Endothelial cell (in vitro differentiated cells): ENCODE data around the gene SLC12A6. TPM values are rescaled to one million over a fixed set of nuclear protein-coding genes. Genes with fewer than 3 reads are reported as not detected.

Source experiments
- DNase-seq: peaks from one replicate; pipeline ENCODE4 v3.0.0; 2021; ENCODE audit warnings: low spot score
- H3K27ac Mint-ChIP-seq: one replicate; pipeline ENCODE4 v1.8.0; 2021; ENCODE audit warnings: mixed read lengths, inconsistent platforms; ENCODE audit not compliant: unreplicated experiment
- H3K27me3 Mint-ChIP-seq: one replicate; pipeline ENCODE4 v1.8.0; 2021; ENCODE audit warnings: mild to moderate bottlenecking, moderate library complexity, mixed read lengths, inconsistent platforms; ENCODE audit not compliant: unreplicated experiment
- H3K36me3 Mint-ChIP-seq: one replicate; pipeline ENCODE4 v1.8.0; 2021; ENCODE audit warnings: mild to moderate bottlenecking, low read depth, mixed read lengths, inconsistent platforms; ENCODE audit not compliant: unreplicated experiment
- H3K4me1 Mint-ChIP-seq: one replicate; pipeline ENCODE4 v1.8.0; 2021; ENCODE audit warnings: mild to moderate bottlenecking, mixed read lengths, inconsistent platforms; ENCODE audit not compliant: unreplicated experiment
- H3K4me3 Mint-ChIP-seq: one replicate; pipeline ENCODE4 v1.8.0; 2021; ENCODE audit warnings: mild to moderate bottlenecking, mixed read lengths, inconsistent platforms; ENCODE audit not compliant: unreplicated experiment
- H3K9me3 Mint-ChIP-seq: one replicate; pipeline ENCODE4 v1.8.0; 2021; ENCODE audit warnings: mixed read lengths, inconsistent platforms; ENCODE audit not compliant: unreplicated experiment
- total RNA-seq: library from RNA; stranded (reverse); fragmentation: NEBNext Ultra II Directional; extraction: Animal tissue kit (Norgen Biotek cat#: 25700); gene quantifications from one replicate; pipeline ENCODE4 v1.2.1, GENCODE V29; 2021; ENCODE audit not compliant: unreplicated experiment
- TF ChIP-seq, protein P1 (sequence below): fragments of 200-600 bp; sonication (generic); IDR thresholded peaks from one replicate; pipeline ENCODE4 v1.5.0; 2021; ENCODE audit warnings: antibody characterized with exemption; ENCODE audit not compliant: unreplicated experiment

Gene SLC12A6
- total RNA-seq, 1 donor from 2014 or later, result 22.4 TPM

DNA sequence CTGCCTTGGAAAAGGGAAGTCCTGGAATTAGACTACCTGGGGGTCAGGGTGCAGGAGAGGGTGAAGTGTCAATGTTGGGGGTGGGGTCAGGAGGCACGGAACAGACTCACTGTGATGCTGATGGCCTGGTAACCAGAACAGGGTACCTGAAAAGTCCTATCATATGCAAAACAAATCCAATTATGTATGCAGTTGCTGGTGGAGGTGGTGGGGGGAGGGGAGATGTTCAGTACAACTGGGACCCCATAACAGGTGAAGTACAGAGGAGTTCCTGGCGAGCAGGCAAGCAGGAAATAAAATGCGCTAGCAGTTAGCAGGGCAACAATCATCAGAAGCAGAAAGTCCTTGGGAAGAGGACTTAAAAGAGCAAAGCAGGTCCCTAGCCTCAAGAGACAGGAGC lies 123.4 kb downstream of the SLC12A6 start:
- H3K27me3 Mint-ChIP-seq, result peaks cover 2% of the 10 kb centered on the region
- TF ChIP-seq, protein P1, sequence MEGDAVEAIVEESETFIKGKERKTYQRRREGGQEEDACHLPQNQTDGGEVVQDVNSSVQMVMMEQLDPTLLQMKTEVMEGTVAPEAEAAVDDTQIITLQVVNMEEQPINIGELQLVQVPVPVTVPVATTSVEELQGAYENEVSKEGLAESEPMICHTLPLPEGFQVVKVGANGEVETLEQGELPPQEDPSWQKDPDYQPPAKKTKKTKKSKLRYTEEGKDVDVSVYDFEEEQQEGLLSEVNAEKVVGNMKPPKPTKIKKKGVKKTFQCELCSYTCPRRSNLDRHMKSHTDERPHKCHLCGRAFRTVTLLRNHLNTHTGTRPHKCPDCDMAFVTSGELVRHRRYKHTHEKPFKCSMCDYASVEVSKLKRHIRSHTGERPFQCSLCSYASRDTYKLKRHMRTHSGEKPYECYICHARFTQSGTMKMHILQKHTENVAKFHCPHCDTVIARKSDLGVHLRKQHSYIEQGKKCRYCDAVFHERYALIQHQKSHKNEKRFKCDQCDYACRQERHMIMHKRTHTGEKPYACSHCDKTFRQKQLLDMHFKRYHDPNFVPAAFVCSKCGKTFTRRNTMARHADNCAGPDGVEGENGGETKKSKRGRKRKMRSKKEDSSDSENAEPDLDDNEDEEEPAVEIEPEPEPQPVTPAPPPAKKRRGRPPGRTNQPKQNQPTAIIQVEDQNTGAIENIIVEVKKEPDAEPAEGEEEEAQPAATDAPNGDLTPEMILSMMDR, result no peak
- no peaks in the 10 kb centered on the region for H3K9me3 Mint-ChIP-seq
- peaks cover 10% of the 10 kb centered on the region for H3K4me1 Mint-ChIP-seq
- no peak for DNase-seq
- no peak overlapping the region for H3K4me3 Mint-ChIP-seq
- no peaks in the 10 kb centered on the region for H3K36me3 Mint-ChIP-seq
- H3K27ac Mint-ChIP-seq, result peak overlapping the region; percentile 28

DNA sequence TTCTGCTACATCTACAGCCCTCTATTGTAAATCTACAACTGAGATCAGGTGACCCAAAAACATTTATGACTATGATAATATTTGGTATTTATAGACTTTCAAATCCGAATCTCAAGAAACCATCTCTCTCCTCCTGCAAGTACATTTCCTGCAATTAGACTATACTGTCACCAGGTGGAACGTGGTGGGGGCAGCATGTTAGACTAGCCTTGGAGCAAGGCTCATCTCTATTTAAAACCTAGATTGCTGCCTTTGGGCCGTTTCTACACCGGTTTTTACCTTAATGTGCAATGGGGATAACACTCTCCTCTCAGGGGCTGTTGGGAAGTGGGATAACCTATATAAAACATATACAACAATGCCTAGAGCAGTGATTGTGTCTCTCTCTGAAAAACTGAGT lies 123.9 kb downstream of the SLC12A6 start:
- Mint-ChIP-seq H3K4me1 (peaks cover 10% of the 10 kb centered on the region), H3K27ac (no peak overlapping the region), H3K9me3 (no peaks in the 10 kb centered on the region), H3K27me3 (peaks cover 2% of the 10 kb centered on the region), H3K4me3 (no peak overlapping the region), H3K36me3 (no peaks in the 10 kb centered on the region)
- TF ChIP-seq, protein P1, result no peak
- DNase-seq, result no peak

DNA sequence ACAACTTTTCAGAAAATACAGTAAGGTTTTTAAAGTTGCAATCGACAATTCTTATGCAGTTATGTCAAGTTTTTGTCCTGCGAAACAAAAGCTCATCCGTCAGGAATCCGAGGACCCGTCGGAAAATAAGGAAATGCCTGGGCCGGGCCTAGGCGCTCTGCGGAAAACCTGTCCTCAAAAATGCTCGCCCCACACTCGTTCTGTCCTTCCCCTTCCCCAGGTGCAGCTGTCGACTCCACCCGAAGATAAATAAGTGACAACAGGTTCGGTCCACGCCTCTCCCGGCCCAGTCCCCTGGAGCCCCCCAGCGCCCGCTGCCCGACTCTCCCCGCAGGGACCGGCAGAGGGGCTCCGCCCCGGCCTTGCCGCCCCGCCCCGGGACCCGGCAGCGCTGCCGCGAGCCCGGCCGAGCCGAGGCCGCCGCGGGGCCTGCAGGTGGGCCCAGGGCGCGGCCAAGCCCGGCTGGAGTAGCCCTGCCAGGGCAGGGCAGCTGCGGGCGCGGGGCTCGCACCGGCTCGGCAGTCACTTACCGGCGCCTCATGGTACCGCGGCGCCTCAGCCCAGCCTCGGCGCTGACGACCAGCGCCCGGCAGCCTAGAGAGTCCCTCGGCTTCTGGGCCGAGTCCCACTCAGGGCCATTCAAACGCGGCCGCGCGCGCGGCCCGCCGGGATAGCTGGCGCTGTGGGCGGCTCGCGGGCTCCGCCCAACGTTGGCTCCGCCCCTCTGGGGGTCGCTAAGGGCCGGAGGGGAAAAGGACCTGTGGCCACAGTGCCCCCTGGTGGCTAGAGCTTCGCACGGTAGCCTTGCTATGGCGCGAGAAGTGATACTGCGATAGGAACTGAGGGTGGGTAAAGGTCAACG lies 127.9 kb downstream of the SLC12A6 start, which contains the start of gene KATNBL1:
Gene KATNBL1, minus strand, starts transcription at position 676 of the 862 bp plus-strand sequence. CDS start 46,420 bp downstream, outside the sequence.
- H3K9me3 Mint-ChIP-seq, result no peaks in the 10 kb centered on the region
- peak within 1 kb of the TSS; percentile 97 for H3K27ac Mint-ChIP-seq
- peaks cover 14% of the 10 kb centered on the region for H3K4me1 Mint-ChIP-seq
- DNase-seq, result peak; percentile 99
- no peaks in the 10 kb centered on the region for H3K36me3 Mint-ChIP-seq
- TF ChIP-seq, protein P1, result peak; percentile 96
- peak within 1 kb of the TSS; percentile 94 for H3K4me3 Mint-ChIP-seq
- peaks cover 2% of the 10 kb centered on the region for H3K27me3 Mint-ChIP-seq

DNA sequence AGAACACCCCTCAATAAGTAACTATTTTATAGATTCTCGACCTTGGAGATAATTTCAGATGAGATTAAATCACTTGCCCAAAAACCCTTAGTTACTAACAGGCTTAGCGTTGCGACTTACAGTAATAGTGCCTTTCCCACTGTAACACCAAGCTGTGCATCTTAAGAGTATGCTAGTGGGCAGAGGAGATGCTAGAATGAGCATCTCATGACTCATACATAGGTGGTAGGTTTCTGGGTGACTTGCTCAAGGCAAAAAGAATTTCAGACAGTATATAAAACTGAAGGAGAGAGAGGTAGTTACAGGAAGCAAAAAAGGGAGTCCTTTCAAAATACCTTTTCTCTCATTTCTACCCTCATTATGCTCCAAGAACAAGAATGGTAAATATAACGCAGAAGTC lies 131.6 kb downstream of the SLC12A6 start:
- Mint-ChIP-seq H3K4me3 (no peak overlapping the region), H3K4me1 (peaks cover 4% of the 10 kb centered on the region), H3K27me3 (peaks cover 2% of the 10 kb centered on the region), H3K36me3 (no peaks in the 10 kb centered on the region), H3K9me3 (no peaks in the 10 kb centered on the region), H3K27ac (no peak overlapping the region)
- TF ChIP-seq, protein P1, result no peak
- DNase-seq, result no peak

DNA sequence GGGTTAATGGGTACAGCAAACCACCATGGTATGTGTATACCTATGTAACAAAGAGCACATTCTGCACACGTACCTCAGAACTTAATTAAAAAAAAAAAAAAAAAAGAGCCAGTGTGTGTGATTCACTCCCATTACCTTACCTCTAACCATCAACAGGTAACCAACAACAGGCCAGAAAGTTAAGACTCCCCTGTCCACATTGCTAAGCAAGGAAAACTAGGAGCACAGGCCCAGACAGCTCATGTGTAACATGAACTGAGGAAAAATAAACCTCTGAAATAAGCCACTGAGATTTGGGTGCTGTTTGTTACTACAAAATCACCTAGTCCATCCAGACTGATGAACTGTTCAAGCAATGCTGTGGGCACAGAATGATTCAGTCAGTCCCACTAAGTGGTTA lies 133.6 kb downstream of the SLC12A6 start:
- H3K4me3 Mint-ChIP-seq, result no peak overlapping the region
- TF ChIP-seq, protein P1, result no peak
- peaks cover 4% of the 10 kb centered on the region for H3K4me1 Mint-ChIP-seq
- no peaks in the 10 kb centered on the region for H3K9me3 Mint-ChIP-seq
- no peak overlapping the region for H3K27ac Mint-ChIP-seq
- peaks cover 7% of the 10 kb centered on the region for H3K36me3 Mint-ChIP-seq
- DNase-seq, result no peak
- H3K27me3 Mint-ChIP-seq, result no peaks in the 10 kb centered on the region
